Endothelial cell of umbilical vein (primary cell): ENCODE measurements around the gene BRI3BP. TPM values are rescaled to one million over a fixed set of nuclear protein-coding genes. Genes with fewer than 3 reads are reported as not detected.

Experiments
- BruUV-seq: library from RNA; stranded (reverse); fragments of 400-500 nt; replicated peaks from 2 replicates; lab custom pipeline; 2021; lab: Mats Ljungman, UMichigan
- CTCF ChIA-PET: fragments of 300-600, 350-600 bp; sonication (Branson Sonifier 250); formaldehyde crosslinking; loops from one replicate; lab custom pipeline; 2021; ENCODE audit warnings: antibody characterized with exemption, inconsistent platforms; lab: Charles Lee
- POLR2A ChIA-PET: fragments of 300-600, 350-600 bp; sonication (Branson Sonifier 250); formaldehyde crosslinking; loops from one replicate; lab custom pipeline; 2021; ENCODE audit warnings: antibody characterized with exemption, inconsistent platforms; lab: Charles Lee
- DNase-seq: peaks from one replicate; pipeline ENCODE4 v3.0.0-alpha.2; 2011; ENCODE audit warnings: low read depth, low spot score
- FAIRE-seq: peaks from 2 replicates; lab custom pipeline; 2011; peaks lifted over from hg19 to GRCh38; lab: Jason Lieb, UNC
- H2AFZ ChIP-seq: 2 replicates; pipeline ENCODE4 v1.6.0; 2012; ENCODE audit warnings: low read depth, low read length, control low read depth, inconsistent platforms
- H3K27ac ChIP-seq: 2 replicates; pipeline ENCODE4 v1.5.1; 2011; ENCODE audit warnings: low read depth, mild to moderate bottlenecking, control low read depth, low read length, moderate library complexity; ENCODE audit not compliant: insufficient read depth
- H3K27me3 ChIP-seq, 2 experiments: 2 replicates each; pipeline versions ENCODE4 v1.6.0 to v1.6.1; 2011; ENCODE audit warnings: low read length in 2 of 2, mixed read lengths in 1 of 2; ENCODE audit not compliant: control insufficient read depth in 2 of 2, insufficient read depth in 2 of 2
- H3K36me3 ChIP-seq, 2 experiments: 2 replicates in 1 of 2; 3 replicates in 1 of 2; pipeline ENCODE4 v1.5.1; 2011; ENCODE audit warnings: low read length in 2 of 2, mild to moderate bottlenecking in 1 of 2, moderate library complexity in 1 of 2; ENCODE audit not compliant: control insufficient read depth in 2 of 2, insufficient read depth in 2 of 2; ENCODE audit errors: extremely low read depth in 1 of 2
- H3K4me1 ChIP-seq: 3 replicates; pipeline ENCODE4 v1.5.1; 2011; ENCODE audit warnings: mild to moderate bottlenecking, low read length; ENCODE audit not compliant: control insufficient read depth, insufficient read depth; ENCODE audit errors: extremely low read depth
- H3K4me2 ChIP-seq: 2 replicates; pipeline ENCODE4 v1.6.1; 2011; ENCODE audit warnings: low read length, control low read depth, mixed read lengths; ENCODE audit not compliant: insufficient read depth
- H3K4me3 ChIP-seq, 3 experiments: fragments of 200-600 bp in 1 of 3; sonication (generic), shearing (Covaris generic) in 1 of 3; replicated peaks in 1 of 3; 2 replicates each; pipeline ENCODE4 v1.5.1; 2011 to 2016; ENCODE audit warnings: control low read depth in 3 of 3, low read length in 3 of 3, mild to moderate bottlenecking in 2 of 3, inconsistent platforms in 1 of 3, low read depth in 1 of 3, moderate library complexity in 1 of 3; ENCODE audit not compliant: insufficient read depth in 1 of 3
- H3K79me2 ChIP-seq: 2 replicates; pipeline ENCODE4 v1.6.0; 2012; ENCODE audit warnings: low read length, inconsistent platforms; ENCODE audit not compliant: control insufficient read depth, insufficient read depth
- H3K9ac ChIP-seq: replicated peaks from 2 replicates; pipeline ENCODE3; 2011; ENCODE audit warnings: low read length, control low read depth; ENCODE audit not compliant: insufficient read depth; ENCODE audit errors: extremely low read depth
- H3K9me1 ChIP-seq: replicated peaks from 3 replicates; pipeline ENCODE4 v1.6.0; 2011; ENCODE audit warnings: mild to moderate bottlenecking, low read length; ENCODE audit not compliant: control insufficient read depth, insufficient read depth; ENCODE audit errors: extremely low read depth
- H3K9me3 ChIP-seq: replicated peaks from 2 replicates; pipeline ENCODE4 v1.5.1; 2012; ENCODE audit warnings: low read length, inconsistent platforms; ENCODE audit not compliant: control insufficient read depth, insufficient read depth
- H4K20me1 ChIP-seq: replicated peaks from 2 replicates; pipeline ENCODE3; 2011; ENCODE audit warnings: mild to moderate bottlenecking, low read length; ENCODE audit not compliant: control insufficient read depth, insufficient read depth; ENCODE audit errors: extremely low read depth
- CTCF ChIP-seq, 2 donors: IDR thresholded peaks; 1 replicate in 1 of 2; 2 replicates in 1 of 2; pipeline ENCODE4 v1.5.1; 2011; ENCODE audit warnings: low read length in 2 of 2, mild to moderate bottlenecking in 2 of 2, moderate library complexity in 2 of 2, control low read depth in 1 of 2, inconsistent platforms in 1 of 2, low read depth in 1 of 2; ENCODE audit not compliant: insufficient read depth in 1 of 2; ENCODE audit errors: extremely low read depth in 1 of 2
- EZH2 ChIP-seq: IDR thresholded peaks from 2 replicates; pipeline ENCODE4 v1.6.1; 2012; ENCODE audit warnings: borderline replicate concordance, low read depth, mild to moderate bottlenecking, moderate library complexity, low read length, inconsistent platforms; ENCODE audit not compliant: severe bottlenecking
- FOS ChIP-seq: IDR thresholded peaks from 2 replicates; pipeline ENCODE4 v1.6.1; 2011; ENCODE audit warnings: mild to moderate bottlenecking, low read length, moderate library complexity, borderline replicate concordance; ENCODE audit not compliant: insufficient read depth
- GATA2 ChIP-seq: IDR thresholded peaks from 2 replicates; pipeline ENCODE4 v1.7.0; 2011; ENCODE audit warnings: low read depth, mild to moderate bottlenecking, moderate library complexity, mixed read lengths, low read length; ENCODE audit not compliant: insufficient read length, insufficient read depth
- JUN ChIP-seq: IDR thresholded peaks from 2 replicates; pipeline ENCODE4 v1.6.1; 2011; ENCODE audit warnings: borderline replicate concordance, low read depth; ENCODE audit not compliant: insufficient read length, insufficient read depth
- MAX ChIP-seq: IDR thresholded peaks from 2 replicates; pipeline ENCODE4 v1.6.1; 2011; ENCODE audit not compliant: insufficient read depth, insufficient read length
- MYC ChIP-seq: IDR thresholded peaks from one replicate; pipeline ENCODE4 v1.6.1; 2011; ENCODE audit warnings: mild to moderate bottlenecking, low read depth, low read length
- POLR2A ChIP-seq: IDR thresholded peaks from 2 replicates; pipeline ENCODE4 v1.6.1; 2012; ENCODE audit warnings: low read depth, mild to moderate bottlenecking, control low read depth, low read length
- POLR2AphosphoS5 ChIP-seq: IDR thresholded peaks from 2 replicates; pipeline ENCODE4 v1.6.1; 2012; ENCODE audit warnings: low read depth, mild to moderate bottlenecking, control low read depth, low read length, moderate library complexity; ENCODE audit not compliant: insufficient read depth
- dilution Hi-C: fragments of 300-500 bp; cut with MboI; formaldehyde crosslinking; loops from one replicate; pipeline ENCODE4 v1.15.0; 2019; ENCODE audit warnings: low sequenced_read_pairs; ENCODE audit not compliant: extremely low pct_ligation_motif_present
- intact Hi-C: fragments of 100-400 bp; cut with micrococcal nuclease; formaldehyde crosslinking; loops from one replicate; pipeline ENCODE4 v1.10.0; 2022
- polyA plus RNA-seq, 4 experiments: library from polyadenylated mRNA; depleted of rRNA in 3 of 4; stranded (reverse) in 3 of 4; unstranded in 1 of 4; fragments of >200 nt; gene quantifications; 2 replicates each; pipeline versions ENCODE4 v1.2.1 to v1.2.3, GENCODE V29; 2011 to 2012; ENCODE audit warnings: missing spikeins in 1 of 4
- total RNA-seq: library from RNA; stranded (reverse); gene quantifications from 2 replicates; pipeline ENCODE4 v1.2.3, GENCODE V29; 2021

Gene BRI3BP
- total and polyA plus RNA-seq, 2 donors (not counting 3 experiments of a cell fraction or from before 2014, with no cell fraction given): 3.4 to 8.2 TPM

GRCh38 chr12:124970647-124971402 is 22.6 kb upstream of the BRI3BP start:
- Histone ChIP-seq H3K36me3 (peaks cover 0 to 53% of the 10 kb centered on the region in 2 experiments), H3K27ac (no peak overlapping the region), H3K9ac (no peak overlapping the region), H3K9me3 (no peaks in the 10 kb centered on the region), H3K4me2 (no peak overlapping the region), H3K9me1 (no peaks in the 10 kb centered on the region), H3K79me2 (no peaks in the 10 kb centered on the region), H4K20me1 (no peaks in the 10 kb centered on the region), H3K4me3 (no peak overlapping the region), H2AFZ (no peak overlapping the region), H3K27me3 (no peaks in the 10 kb centered on the region), H3K4me1 (no peaks in the 10 kb centered on the region)
- DNase-seq: no peak
- no peak for FAIRE-seq
- CTCF ChIA-PET: no interaction called here
- POLR2A ChIA-PET: no interaction called here
- TF ChIP-seq JUN (no peak), GATA2 (no peak), POLR2A (no peak), EZH2 (no peak), FOS (no peak), MAX (no peak), POLR2AphosphoS5 (no peak), MYC (no peak), CTCF (IDR thresholded peaks at IDR 0.05; ENCODE audit: extremely low read depth in 1 of 2, insufficient read depth in 1 of 2, low read depth in 1 of 2, low read length in 2 of 2) (no peak)
- dilution Hi-C loops: no loop called here
- no TSS peak for BruUV-seq
- intact Hi-C loops: no loop called here
